ENCODE results near the gene KRTAP10-9.

The KRTAP10-9 gene

DNA sequence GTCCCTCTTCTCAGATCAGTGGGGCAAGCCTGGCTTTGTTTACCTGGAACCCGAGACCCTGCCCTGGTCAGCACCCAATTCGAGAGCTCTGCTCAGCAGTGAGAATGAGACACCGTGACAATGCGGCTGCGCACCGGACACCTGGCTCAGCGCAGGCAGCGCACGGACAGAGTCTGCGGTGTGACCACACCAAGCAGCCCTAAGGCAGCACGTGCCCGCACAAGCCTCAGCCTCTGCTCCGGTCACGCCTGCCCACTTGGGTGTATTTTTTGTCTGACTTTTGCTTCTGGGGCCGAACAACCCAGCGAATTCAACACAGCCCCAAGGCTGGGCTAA lies 10.3 kb upstream of the KRTAP10-9 start:
- no peak overlapping the region for H3K4me3 ChIP-seq (ENCODE audit: control insufficient read depth, low read depth, low read length)
- TF ChIP-seq, protein P1, sequence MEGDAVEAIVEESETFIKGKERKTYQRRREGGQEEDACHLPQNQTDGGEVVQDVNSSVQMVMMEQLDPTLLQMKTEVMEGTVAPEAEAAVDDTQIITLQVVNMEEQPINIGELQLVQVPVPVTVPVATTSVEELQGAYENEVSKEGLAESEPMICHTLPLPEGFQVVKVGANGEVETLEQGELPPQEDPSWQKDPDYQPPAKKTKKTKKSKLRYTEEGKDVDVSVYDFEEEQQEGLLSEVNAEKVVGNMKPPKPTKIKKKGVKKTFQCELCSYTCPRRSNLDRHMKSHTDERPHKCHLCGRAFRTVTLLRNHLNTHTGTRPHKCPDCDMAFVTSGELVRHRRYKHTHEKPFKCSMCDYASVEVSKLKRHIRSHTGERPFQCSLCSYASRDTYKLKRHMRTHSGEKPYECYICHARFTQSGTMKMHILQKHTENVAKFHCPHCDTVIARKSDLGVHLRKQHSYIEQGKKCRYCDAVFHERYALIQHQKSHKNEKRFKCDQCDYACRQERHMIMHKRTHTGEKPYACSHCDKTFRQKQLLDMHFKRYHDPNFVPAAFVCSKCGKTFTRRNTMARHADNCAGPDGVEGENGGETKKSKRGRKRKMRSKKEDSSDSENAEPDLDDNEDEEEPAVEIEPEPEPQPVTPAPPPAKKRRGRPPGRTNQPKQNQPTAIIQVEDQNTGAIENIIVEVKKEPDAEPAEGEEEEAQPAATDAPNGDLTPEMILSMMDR (conservative IDR thresholded peaks at IDR 0.05; ENCODE audit: control insufficient read depth, insufficient read depth, low read depth, low read length), result no peak
- no peak for DNase-seq (ENCODE audit: low read depth)

DNA sequence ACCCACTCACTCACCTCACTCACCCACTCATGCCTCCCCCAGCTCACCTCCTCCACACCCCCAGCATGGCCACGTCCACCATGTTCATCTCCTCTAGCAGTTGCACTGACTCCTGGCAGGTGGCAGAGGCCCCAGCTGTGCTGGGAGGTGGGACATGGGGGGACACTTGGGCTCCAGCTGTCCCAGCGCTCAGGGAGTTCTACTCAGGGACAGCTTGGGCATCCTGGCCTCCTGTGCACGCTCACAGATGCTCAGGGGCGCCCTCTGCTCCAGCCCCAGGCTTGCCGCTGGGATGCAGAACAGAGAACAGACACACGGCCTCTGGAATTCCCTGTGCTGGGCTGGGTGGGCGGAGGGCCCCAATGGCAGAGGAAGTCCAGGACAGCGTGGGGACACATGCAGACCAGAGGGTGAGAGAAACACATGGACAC lies 9.8 kb upstream of the KRTAP10-9 start:
- no peak overlapping the region for H3K4me3 ChIP-seq (ENCODE audit: control insufficient read depth, low read depth, low read length)
- TF ChIP-seq, protein P1 (conservative IDR thresholded peaks at IDR 0.05; ENCODE audit: control insufficient read depth, insufficient read depth, low read depth, low read length), result no peak
- no peak for DNase-seq (ENCODE audit: low read depth)

DNA sequence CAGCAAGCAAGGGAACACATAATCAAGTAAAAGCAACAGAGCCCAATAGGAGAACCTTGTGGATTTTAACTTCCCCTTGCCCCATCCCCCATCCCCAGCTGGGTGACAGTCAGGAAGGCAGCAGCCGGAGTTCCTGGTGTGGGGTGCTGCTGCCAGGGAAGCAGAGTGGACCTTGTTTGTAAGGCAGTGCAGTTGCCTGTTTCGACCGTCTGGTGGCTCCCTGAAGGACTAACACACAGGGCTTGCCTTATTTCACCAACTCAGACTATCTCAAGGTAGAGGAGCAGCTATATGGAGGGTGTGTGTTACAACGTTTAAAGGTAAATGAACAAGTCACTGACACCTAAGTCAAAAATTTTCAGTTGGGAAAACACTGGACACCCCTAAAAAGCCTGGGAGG lies 8.4 kb upstream of the KRTAP10-9 start:
- TF ChIP-seq, protein P1 (conservative IDR thresholded peaks at IDR 0.05; ENCODE audit: control insufficient read depth, insufficient read depth, low read depth, low read length), result no peak
- no peak for DNase-seq (ENCODE audit: low read depth)
- no peak overlapping the region for H3K4me3 ChIP-seq (ENCODE audit: control insufficient read depth, low read depth, low read length)

DNA sequence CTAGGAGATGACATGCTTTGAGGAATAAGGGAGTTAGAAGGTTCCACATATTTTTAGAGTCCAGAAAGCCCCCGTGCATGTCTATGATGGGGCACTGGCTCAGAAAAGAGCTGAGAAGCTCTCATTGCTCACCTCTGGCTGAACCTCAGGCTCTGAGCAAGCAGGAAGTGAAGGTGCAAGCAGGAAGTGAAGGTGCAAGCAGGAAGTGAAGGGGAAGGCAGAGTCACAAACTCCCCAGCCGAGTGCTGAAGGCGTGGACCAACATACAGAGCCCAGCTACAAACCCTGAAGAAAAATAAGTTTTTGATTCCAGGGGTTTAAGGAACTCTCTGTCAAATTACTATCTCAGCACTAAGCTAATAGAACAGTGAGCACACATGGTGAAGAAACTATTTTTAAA lies 8.0 kb upstream of the KRTAP10-9 start:
- TF ChIP-seq, protein P1 (conservative IDR thresholded peaks at IDR 0.05; ENCODE audit: control insufficient read depth, insufficient read depth, low read depth, low read length), result no peak
- DNase-seq (ENCODE audit: low read depth), result no peak
- no peak overlapping the region for H3K4me3 ChIP-seq (ENCODE audit: control insufficient read depth, low read depth, low read length)

DNA sequence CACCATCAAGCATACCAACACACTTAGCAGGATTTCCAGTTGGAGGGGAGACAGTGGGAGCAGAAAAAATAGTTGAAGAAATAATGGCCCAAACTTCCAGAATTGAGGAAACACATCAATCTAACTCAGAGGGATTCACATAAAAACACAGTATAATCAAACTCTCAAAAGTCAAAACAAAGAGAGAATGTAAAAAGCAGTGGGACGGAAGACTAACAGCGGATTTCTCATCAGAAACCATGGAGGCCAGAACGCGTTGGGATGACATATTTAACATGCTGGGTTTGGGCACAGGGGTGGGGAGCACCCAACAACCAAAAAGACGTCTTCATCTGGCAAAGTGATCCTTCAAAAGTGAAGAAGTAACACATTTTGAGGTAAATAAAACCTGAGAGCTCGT lies 7.0 kb upstream of the KRTAP10-9 start:
- DNase-seq (ENCODE audit: low read depth), result no peak
- TF ChIP-seq, protein P1 (conservative IDR thresholded peaks at IDR 0.05; ENCODE audit: control insufficient read depth, insufficient read depth, low read depth, low read length), result no peak
- no peak overlapping the region for H3K4me3 ChIP-seq (ENCODE audit: control insufficient read depth, low read depth, low read length)

DNA sequence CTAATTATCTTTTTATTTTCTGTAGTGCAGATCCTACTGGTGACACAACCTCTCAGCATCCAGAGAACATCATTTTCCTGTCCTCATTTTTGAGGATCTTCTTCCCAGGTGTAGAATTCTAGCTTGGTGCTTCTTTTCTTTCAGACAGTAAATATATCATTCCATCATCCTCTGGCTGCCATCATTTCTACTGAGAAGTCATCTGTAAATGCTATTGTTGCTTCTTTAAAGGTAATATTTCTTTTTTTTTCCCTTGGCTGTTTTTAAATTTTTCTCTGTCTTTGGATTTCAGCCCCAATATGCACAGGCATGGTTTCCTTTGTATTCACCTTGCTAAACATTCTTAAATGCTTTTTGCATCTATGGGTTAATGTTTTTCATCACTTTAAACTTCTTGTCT lies 3.3 kb upstream of the KRTAP10-9 start:
- H3K4me3 ChIP-seq (ENCODE audit: control insufficient read depth, low read depth, low read length), result no peak overlapping the region
- TF ChIP-seq, protein P1 (conservative IDR thresholded peaks at IDR 0.05; ENCODE audit: control insufficient read depth, insufficient read depth, low read depth, low read length), result no peak
- DNase-seq (ENCODE audit: low read depth), result no peak

DNA sequence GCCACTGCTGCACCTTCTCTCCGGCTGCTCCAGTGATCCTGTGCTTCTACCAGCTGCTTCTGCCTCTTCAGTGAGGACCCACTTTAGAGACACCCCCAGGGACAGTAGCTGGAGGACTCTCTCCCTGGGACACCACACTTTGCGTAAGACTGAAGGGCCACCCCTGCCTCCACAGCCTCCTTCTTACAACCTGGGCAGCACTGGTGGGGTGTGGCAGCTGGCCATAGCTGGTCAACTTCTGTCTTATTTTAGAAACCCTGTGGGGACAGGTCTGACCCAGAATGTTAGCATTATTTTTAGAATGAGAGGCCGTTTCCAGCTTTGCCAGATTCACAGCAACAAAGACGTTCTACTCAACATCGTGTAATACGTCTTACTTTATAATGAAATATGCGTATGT lies 1.1 kb upstream of the KRTAP10-9 start:
- H3K4me3 ChIP-seq (ENCODE audit: control insufficient read depth, low read depth, low read length), result no peak overlapping the region
- TF ChIP-seq, protein P1 (conservative IDR thresholded peaks at IDR 0.05; ENCODE audit: control insufficient read depth, insufficient read depth, low read depth, low read length), result no peak
- DNase-seq (ENCODE audit: low read depth), result no peak

Data from fibroblast of mammary gland (primary cell).